RKO (cell line): Measurements from ENCODE around the gene DAPK1.

Experiments used
- DNase-seq: peaks from one replicate; pipeline ENCODE4 v3.0.0-alpha.2; 2016; ENCODE audit warnings: low spot score

The DAPK1 gene

DNA sequence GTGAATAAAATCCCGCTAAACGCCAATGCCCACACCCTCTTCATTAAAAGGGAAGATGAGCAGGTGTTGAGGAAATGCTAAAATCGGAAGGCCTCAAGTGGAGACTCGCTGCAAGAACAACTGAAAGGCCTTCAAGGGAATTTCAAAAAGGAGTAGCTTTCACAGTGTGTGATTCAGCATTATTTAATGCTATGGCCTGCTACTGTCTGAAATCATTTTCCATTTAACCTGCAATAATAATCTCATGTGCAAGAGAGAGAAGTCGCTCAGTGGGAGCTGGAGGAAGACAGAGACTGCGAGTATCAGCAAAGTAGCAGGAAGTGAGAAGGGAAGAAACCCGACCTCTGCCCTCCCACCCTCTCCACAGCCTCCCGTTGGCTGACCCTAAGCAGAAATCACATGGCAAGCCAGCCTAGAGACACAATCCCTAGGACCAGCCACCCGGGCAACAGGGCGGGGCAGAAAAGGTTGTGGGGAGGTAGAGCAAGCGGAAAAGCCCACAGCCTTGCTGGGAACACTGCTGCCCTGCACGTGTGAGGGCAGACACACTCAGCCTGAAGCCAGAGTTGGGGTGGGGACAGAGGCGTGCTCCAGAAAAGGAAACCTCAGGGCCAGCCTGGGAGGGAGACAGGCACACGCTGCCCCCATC, 188.3 kb downstream of the DAPK1 start:
- DNase-seq = no peak

DNA sequence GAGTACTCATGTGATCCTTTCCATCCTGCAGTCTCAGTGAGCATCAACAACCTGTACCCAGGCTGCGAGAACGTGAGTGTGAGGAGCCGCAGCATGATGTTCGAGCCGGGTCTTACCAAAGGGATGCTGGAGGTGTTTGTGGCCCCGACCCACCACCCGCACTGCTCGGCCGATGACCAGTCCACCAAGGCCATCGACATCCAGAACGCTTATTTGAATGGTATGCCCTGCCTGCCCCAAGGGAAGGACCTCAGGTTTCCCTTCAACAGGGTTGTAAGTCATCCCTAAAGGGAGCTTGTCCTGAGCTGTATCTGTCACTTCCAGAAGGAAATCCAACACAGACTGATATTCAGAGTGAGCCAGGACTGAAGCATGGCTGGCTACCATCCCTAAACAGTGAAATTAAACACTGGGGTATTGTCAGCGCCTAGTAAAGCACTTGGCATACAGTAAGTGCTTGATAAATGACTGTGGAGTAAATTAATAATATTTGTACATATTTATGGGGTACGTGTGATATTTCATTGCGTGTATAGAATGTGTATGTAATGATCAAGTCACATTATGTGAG, 188.9 kb downstream of the DAPK1 start:
- no peak for DNase-seq

DNA sequence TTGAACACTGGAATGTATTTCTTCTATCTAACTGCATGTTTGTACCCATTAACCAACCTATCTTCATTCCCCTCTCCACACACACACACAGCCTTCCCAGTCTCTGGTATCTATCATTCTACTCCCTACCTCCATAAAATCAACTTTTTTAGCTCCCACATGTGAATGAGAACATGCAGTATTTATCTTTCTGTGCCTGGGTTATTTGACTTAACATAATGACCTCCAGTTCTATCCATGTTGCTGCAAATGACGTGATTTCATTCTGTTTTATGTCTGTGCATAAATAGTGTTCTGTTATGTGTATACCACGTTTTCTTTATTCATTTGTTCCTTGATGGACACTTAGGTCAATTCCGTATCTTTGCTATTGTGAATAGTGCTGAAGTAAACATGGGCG, 189.5 kb downstream of the DAPK1 start:
- no peak for DNase-seq

DNA sequence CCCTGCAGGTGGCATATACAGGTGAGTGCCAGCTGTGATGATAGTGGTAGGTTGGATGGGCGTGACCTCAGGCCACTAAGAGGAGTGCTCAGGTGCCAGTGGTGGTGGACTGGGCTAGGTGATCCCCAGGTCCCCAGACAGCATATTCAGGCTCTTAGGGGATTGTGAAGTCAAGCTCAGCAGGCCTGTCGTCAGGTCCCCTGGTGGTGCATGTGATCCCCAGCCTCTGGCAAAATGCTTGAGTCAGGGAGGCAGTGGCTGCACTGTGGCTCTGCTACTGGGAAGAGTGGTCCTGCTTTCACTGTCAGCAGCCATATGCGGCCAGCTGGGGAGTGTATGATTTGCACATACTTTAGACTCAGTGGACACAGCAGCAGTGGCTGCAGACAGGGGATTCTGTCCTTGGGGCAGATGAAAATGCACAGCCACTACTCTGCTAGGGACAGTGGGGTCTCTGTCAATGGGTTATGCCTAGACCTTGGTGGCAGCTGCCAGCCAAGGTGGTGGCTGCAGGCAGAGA, 196.6 kb downstream of the DAPK1 start:
- no peak for DNase-seq

DNA sequence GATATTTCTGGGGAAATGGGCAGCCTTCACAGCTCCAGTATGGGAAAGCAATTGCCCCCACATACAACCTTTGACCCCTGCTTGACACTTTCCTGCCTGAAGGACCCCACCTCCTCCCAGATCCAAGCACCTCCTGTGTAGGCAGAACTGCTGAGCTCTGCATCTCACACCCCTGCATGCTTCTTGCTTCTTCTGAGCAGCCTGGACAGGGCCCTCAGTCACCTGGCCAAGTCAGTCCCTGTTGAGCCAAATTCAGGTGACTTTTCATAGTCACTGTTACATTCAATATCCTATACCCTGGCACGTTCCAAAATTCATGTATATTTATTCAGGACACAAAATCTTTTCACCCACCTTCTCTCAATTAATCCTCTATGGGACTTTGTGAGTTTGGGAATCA, 197.9 kb downstream of the DAPK1 start:
- no peak for DNase-seq

DNA sequence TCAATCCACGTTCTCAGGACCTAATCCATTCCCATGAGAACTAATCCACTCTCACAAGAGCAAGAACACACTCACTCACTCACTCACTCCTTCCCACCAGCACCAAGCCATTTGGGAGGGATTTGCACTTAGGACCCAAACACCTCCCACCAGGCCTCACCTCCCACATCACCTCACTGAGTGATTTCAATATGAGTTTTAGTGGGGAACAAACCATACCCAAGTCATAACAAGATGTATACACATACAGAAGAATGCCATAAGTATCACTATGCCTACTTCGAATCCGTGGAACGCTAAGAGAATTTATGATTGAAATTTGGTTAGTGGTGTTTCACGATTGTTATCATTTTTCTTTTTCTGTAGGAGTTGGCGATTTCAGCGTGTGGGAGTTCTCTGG, 199.0 kb downstream of the DAPK1 start:
- no peak for DNase-seq

DNA sequence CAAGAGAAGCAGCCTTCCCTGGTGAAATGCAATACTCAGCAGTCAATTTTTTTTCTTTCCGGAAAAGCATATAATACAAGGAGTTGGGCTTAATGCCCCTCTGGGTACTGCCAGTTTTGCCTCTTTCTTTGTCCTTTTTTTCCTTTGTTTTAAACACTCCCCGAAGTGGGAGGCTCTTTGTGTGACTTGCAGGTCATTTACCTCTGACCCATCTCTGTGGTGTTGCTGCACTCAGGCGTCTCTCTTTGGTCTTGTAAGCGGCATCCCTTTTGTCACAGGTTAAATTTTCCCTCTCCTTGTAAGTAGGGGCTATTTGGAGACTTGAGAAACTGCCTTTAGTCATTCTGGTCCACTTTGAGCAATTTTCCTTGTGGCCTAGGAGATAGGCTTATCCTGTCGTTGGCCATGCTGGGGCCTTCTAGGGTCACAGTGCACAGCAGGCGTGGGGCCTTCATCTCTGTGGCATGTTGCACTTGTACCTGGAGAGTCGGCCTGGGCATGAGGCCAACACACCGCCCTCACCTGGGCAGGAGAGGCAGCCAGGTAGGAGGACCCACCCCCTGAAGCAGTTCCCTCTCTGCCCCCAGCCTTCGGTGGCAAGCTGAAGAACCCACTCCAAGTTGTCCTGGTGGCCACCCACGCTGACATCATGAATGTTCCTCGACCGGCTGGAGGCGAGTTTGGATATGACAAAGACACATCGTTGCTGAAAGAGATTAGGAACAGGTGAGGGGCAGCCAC, 200.6 kb downstream of the DAPK1 start:
- DNase-seq = no peak

DNA sequence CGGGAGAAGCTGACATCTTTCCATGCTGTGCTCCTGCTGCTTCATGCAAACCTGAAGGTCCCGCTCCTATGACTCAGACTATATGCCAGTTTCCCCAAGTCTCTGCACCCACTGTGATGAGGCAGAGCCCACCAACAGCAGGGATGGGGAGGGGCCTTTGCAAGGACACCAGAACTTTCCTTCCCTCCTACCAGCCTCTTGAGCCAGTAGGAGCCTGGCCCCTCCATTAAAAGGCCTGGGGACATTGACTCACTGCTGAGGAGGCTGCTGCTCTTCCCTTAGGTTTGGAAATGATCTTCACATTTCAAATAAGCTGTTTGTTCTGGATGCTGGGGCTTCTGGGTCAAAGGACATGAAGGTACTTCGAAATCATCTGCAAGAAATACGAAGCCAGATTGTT, 202.2 kb downstream of the DAPK1 start:
- DNase-seq = no peak

DNA sequence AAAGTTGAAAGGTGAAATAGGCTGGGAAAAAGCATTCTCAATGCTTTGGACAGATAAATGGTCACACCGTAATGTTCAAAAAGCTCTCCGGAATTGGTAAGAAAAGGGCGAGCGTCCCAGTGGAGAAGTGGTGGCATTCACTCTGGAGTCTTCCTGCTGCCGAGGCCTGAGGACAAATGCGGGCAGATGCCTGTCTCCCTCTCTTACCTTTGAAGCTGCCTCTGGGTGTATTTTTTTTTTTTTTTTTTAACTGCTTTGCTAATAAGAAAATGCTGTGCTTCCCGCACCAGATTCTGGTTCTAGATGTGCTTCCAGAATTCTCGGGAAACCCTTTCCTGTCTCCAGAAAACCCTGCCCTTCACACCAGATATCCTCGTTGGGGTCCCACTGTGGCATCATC, 203.8 kb downstream of the DAPK1 start:
- no peak for DNase-seq

DNA sequence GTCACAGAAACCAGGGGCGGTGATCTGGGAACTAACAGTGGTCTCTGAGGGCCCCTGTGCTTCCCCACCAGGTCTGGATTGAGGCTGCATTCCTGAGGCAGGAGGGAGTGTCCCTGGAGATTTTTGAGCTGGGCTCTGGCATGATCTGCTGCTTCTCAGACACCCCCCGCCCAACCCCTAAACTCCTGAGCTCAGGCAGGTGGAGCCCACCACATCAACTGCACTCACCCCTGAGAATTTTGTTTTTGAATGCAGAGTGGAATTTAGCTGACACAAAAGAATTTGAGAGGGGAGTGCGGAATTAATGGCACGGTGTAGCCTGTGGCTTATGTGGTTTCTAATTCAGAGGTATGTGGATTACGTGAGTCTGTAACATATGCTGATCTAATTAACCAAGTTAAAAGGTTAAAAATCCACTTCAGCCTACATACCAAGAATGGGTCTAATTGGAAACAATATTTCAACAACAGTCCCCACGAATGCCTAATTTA, 204.3 kb downstream of the DAPK1 start:
- DNase-seq = no peak

DNA sequence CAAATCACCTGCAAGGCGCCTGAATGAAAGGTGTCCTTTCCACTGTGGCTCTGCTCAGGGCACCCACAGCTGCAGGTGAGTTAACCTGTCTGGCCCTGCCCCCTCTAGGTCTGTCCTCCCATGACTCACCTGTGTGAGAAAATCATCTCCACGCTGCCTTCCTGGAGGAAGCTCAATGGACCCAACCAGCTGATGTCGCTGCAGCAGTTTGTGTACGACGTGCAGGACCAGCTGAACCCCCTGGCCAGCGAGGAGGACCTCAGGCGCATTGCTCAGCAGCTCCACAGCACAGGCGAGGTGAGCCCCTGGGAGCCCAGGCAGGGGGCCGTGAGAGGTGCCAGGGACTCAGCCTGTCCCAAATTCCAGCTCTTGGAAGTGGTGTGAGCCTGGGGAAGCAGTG, 205.3 kb downstream of the DAPK1 start:
- DNase-seq = no peak

DNA sequence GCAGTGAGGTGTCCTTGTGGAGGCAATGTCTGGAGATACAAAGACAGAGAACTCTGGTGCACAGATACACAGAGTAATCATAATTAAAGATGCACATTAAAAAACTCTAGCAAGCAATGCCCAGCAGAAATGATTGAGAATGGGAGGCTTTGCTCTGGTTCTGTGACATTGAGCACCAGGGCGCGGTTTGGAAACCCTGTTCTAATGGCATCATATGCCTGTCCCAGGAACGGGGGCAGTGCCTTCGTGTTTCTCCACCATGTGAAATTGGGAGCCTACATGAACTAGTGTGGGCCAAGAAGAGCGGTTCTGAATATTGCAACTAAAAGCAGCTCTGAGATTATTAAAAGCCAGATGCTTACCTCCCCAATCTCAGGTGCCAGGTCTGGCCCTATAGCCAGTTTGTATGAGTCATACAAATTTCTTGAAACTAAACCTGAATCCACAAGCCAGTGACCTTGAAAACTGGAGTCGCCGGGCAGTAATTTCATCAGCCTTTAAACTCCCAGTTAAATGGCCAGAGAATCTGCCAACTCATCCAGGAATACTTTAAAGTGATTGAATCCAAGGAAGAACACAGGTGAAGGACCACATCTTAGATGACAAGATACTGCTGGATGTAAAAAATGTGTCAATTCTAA, 206.1 kb downstream of the DAPK1 start:
- DNase-seq = no peak

DNA sequence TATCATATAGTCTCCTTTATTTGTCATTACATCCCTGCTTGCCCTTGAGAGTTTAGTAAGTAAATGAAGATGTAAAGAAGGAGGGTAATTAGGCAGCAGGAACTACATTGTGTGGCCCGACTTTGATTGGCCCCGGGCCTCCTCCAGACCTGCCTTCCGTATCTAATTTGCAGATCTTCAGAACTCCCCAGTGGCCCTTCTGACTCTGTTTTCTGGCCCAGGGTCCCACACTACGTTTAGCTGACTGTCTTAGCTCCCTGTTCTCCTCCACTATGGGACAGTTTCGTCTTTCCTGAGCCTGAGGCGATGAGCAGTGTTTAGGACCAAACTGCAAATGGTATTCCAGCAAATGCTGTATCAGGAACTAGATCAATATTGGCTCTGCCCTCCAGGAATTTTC, 206.7 kb downstream of the DAPK1 start:
- no peak for DNase-seq

DNA sequence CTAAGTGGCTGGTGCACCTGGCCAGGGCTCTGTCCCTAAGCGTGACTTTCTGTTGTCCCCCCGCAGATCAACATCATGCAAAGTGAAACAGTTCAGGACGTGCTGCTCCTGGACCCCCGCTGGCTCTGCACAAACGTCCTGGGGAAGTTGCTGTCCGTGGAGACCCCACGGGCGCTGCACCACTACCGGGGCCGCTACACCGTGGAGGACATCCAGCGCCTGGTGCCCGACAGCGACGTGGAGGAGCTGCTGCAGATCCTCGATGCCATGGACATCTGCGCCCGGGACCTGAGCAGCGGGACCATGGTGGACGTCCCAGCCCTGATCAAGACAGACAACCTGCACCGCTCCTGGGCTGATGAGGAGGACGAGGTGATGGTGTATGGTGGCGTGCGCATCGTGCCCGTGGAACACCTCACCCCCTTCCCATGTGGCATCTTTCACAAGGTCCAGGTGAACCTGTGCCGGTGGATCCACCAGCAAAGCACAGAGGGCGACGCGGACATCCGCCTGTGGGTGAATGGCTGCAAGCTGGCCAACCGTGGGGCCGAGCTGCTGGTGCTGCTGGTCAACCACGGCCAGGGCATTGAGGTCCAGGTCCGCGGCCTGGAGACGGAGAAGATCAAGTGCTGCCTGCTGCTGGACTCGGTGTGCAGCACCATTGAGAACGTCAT, 208.5 kb downstream of the DAPK1 start:
- DNase-seq = no peak

DNA sequence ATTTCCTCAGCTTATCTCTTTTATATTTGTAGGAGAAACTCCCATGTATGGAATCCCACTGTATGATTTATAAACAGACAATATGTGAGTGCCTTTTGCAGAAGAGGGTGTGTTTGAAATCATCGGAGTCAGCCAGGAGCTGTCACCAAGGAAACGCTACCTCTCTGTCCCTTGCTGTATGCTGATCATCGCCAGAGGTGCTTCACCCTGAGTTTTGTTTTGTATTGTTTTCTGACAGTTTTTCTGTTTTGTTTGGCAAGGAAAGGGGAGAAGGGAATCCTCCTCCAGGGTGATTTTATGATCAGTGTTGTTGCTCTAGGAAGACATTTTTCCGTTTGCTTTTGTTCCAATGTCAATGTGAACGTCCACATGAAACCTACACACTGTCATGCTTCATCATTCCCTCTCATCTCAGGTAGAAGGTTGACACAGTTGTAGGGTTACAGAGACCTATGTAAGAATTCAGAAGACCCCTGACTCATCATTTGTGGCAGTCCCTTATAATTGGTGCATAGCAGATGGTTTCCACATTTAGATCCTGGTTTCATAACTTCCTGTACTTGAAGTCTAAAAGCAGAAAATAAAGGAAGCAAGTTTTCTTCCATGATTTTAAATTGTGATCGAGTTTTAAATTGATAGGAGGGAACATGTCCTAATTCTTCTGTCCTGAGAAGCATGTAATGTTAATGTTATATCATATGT, 210.3 kb downstream of the DAPK1 start:
- no peak for DNase-seq

DNA sequence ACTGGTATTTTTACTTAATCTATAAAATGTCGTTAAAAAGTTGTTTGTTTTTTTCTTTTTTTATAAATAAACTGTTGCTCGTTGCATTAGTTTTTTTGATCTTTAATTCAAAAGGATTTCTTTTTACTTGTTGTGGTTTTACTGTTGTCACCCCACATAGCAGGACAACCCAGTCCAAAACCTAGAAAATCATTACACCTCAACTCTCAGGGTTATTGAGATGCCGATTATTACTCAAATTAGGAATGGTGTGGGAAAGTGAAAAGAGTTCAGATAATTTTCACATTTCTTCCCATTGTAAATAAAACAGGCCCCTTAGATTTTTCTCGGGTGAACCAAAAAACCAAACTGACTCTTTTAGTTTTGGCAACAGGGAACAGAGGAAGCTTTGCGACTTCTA, 210.9 kb downstream of the DAPK1 start:
- no peak for DNase-seq

DNA sequence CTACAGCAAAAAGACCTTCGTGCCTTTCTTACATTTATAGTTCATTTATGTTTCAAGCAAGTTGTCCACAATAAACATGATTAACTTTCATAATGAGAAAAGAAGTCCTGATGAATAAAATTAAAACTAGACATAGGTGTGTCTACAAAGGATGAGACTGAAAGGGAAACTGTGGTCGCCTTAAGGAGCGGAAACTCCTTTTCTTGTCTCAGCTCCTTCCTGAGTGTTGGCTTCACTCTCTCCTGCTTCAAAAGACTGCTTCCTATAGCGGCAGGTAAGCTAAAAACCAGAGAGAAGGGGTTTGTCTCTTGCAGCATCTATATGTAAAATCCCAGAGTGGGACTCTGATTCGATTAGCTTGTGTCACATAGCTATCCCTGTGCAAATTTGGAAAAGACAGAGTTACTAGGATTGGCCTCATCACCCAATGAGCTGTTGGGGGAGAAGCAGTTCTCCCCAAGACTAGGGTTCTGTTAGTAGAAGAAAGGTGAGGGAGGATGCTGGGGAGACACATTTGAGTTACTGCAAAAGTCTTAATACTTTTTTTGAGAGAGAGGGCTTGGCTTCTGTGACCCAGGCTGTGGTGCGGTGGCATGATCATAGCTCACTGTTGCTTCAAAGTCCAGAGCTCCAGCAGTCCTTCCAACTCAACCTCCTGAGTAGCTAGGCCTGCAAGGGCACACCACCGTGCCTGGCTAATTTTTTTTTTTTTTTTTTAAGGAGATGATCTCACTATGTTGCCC, 211.5 kb downstream of the DAPK1 start:
- no peak for DNase-seq

DNA sequence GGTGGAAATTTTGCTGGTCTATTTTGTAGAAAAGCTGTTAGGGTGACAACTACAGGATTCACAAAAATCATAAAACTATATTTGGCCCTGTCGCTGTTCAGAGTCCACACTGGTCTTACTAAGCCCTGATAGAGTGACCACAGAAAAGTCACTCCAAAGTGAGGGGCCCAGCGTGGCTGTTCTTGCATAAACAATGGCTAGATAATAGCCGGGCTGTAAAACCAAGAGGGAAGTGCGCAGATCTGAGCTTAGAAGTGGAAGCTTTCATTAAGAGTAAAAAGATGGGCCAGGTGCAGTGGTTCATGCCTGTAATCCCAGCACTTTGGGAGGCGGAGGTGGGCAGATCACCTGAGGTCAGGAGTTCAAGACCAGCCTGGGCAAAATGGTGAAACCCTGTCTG, 212.8 kb downstream of the DAPK1 start:
- no peak for DNase-seq

DNA sequence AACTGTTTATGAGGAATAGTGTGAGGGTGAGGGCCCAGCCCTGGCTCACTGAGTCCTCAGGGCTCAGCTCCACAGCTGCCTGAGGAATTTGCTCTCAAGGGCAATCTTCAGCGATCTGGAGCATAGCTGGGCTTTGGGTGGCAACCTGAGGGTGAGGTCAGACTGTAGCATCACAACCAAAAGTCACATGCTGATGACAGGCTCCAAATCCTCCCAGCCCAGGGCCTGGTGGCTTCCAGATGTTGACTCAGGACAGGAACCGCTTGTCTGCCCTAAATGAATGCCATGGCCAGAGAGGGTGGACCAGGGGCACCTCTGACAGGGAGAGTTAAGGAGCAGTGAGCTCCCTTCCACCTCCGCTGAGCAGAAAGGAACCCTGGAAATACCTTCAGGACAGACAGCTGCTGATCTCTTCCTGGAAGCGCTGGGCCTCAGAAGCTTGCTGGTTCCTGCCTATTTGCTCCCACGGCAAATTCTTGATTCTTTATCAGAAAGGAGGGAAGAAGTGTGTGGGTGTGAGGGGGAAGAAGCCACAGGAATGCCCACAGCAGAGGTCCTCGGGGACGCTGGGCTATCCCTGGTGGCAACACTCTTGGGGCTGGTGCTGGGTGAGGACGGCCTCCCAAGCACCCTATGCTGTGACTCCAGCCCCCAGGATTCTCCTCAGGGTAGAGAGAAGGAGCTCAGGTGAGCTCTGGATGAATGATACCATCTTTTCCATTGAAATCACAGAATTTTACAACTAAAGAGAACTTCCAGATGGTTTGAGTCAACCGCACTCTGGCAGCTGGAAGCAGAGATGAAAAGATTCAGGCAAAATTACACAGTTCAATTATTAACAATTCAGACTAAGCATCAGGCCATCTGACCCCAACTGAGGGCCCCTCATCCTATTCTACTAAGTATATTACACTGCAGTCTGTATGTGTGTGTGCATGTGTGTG, 214.5 kb downstream of the DAPK1 start:
- DNase-seq = peak; percentile 66

DNA sequence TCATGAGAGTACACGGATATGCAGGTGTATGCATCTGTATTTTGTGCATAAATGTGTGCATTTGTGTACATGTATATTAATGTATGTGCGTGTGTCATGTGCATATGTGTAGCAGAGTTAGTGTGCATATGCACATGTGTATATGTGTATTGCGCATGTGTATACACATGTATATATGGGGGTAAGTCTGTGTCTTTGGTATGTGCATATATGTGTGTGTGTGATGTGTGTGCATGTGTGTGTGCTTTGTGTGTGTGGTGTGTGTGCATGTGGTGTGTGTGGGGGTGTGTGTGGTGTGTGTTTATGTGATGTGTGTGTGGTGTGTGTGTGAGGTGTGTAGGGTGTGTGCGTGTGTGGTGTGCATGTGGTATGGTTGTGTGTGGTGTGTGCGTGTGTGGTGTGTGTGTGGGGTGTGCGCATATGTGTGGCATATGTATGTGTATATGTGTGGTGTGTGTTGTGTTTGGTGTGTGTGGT, 215.2 kb downstream of the DAPK1 start:
- no peak for DNase-seq
